Coronary artery (tissue), 2 donors: ENCODE measurements around the gene APPBP2.

Experiments used
- DNase-seq: peaks from one replicate; pipeline ENCODE4 v3.0.0-alpha.2; 2017; ENCODE audit warnings: low spot score
- H3K27ac ChIP-seq, 2 donors: fragments of 200-600 bp; sonication (generic); one replicate each; pipeline ENCODE4 v1.5.1; 2016 to 2019
- H3K4me3 ChIP-seq: fragments of 200-600 bp; sonication (generic); 2 replicates; pipeline ENCODE4 v1.5.1; 2016; ENCODE audit warnings: mild to moderate bottlenecking, moderate library complexity
- CTCF ChIP-seq: fragments of 200-600 bp; sonication (generic); IDR thresholded peaks from one replicate; pipeline ENCODE4 v1.5.1; 2019; ENCODE audit warnings: antibody characterized with exemption

The APPBP2 gene

GRCh38 chr17:60471451-60471850 lies 54.6 kb downstream of the APPBP2 start:
- Histone ChIP-seq H3K27ac (no peak overlapping the region), H3K4me3 (no peak overlapping the region)
- TF ChIP-seq CTCF: no peak
- DNase-seq: no peak

- H3K27ac ChIP-seq: no peak overlapping the region
- no peak overlapping the region for H3K4me3 ChIP-seq
- TF ChIP-seq CTCF: no peak
- DNase-seq: no peak
Observed at GRCh38 chr17:60468371-60468770, 57.7 kb downstream of the APPBP2 start.

GRCh38 chr17:60464343-60464742 lies 61.7 kb downstream of the APPBP2 start:
- no peak for TF ChIP-seq CTCF
- Histone ChIP-seq H3K27ac (no peak overlapping the region), H3K4me3 (no peak overlapping the region)
- DNase-seq: no peak

GRCh38 chr17:60463157-60463835 lies 62.7 kb downstream of the APPBP2 start:
- no peak for DNase-seq
- no peak overlapping the region for H3K27ac ChIP-seq
- no peak for TF ChIP-seq CTCF
- H3K4me3 ChIP-seq: no peak overlapping the region

- H3K27ac ChIP-seq: no peak overlapping the region
- no peak overlapping the region for H3K4me3 ChIP-seq
- TF ChIP-seq CTCF: no peak
- no peak for DNase-seq
Observed at GRCh38 chr17:60461584-60461983, 64.5 kb downstream of the APPBP2 start.

DNA sequence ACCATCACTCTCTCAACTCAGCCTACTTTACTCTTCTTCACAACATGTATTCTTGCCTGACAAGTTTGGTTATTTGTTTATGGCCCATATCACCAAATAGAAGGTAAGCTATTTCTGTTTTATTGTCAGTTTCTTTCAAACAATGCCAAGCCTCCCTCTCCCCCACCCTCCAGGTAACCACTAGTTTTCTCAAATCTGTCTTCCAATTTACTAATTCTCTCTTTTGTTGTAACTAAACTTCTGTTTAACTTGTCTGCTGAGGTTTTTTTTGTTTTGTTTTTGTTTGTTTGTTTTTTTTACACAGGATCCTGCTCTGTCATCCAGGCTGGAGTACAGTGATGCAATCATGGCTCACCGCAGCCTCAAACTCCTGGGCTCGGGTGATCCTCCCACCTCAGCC lies 68.9 kb downstream of the APPBP2 start:
- no peak overlapping the region for H3K4me3 ChIP-seq
- H3K27ac ChIP-seq: no peak overlapping the region
- no peak for DNase-seq
- no peak for TF ChIP-seq CTCF

GRCh38 chr17:60455378-60455777 lies 70.7 kb downstream of the APPBP2 start:
- DNase-seq: no peak
- Histone ChIP-seq H3K4me3 (no peak overlapping the region), H3K27ac (no peak overlapping the region)
- no peak for TF ChIP-seq CTCF
